ENCODE data around the gene CAB39. TPM values are rescaled to one million over a fixed set of nuclear protein-coding genes. Genes with fewer than 3 reads are reported as not detected.

CAB39 gene
- total and polyA plus RNA-seq, 2 of the 8 experiments (the other 6 are each of a cell fraction or from before 2014, with no cell fraction given) = 16.4 to 50.5 TPM

- Histone ChIP-seq H3K18ac (ENCODE audit: extremely low read depth, low read length) (no peak overlapping the region), H3K79me1 (ENCODE audit: low read depth, low read length) (no peaks in the 10 kb centered on the region; the same call in 1 of the 2 replicates), H2AK5ac (ENCODE audit: low read depth, low read length) (0 out of 2 replicates have a peak overlapping the region, but pooled peaks have one; percentile 8), H4K91ac (replicated peaks; ENCODE audit: insufficient read length, low read length) (no peak overlapping the region), H2BK120ac (replicated peaks; ENCODE audit: low read depth, low read length) (no peak overlapping the region), H3K23me2 (ENCODE audit: low read depth, low read length) (no peaks in the 10 kb centered on the region), H3K9ac (replicated peaks in 1 of 4; ENCODE audit: extremely low read depth in 1 of 4, low read depth in 3 of 4, low read length in 3 of 4) (no peak overlapping the region), H4K20me1 (replicated peaks in 1 of 2; ENCODE audit: control insufficient read depth in 1 of 2, insufficient read depth in 2 of 2, low read length in 2 of 2) (no peaks in the 10 kb centered on the region), H4K5ac (ENCODE audit: insufficient read length, low read depth, low read length) (no peak overlapping the region), H3K14ac (ENCODE audit: insufficient read length) (no peak overlapping the region), H3K9me3 (ENCODE audit: insufficient read depth in 2 of 2, low read depth in 1 of 2, low read length in 1 of 2) (peaks cover 0 to 5% of the 10 kb centered on the region in 2 experiments; a peak in 1 of 4 replicates), H2AFZ (ENCODE audit: low read length) (no peak overlapping the region), H4K8ac (ENCODE audit: extremely low read depth, insufficient read depth, low read length) (no peak overlapping the region), H2BK15ac (ENCODE audit: low read length) (no peak overlapping the region), H3K4me2 (ENCODE audit: insufficient read depth in 1 of 2, low read depth in 2 of 2, low read length in 2 of 2) (no peak overlapping the region), H3K36me3 (ENCODE audit: control insufficient read depth in 2 of 4, insufficient read depth in 4 of 4, low read length in 3 of 4) (no peaks in the 10 kb centered on the region), H2BK12ac (ENCODE audit: low read depth, low read length) (no peak overlapping the region), H3K4me3 (ENCODE audit: extremely low read depth in 1 of 4, insufficient read depth in 2 of 4, low read depth in 3 of 4, low read length in 4 of 4) (no peak overlapping the region), H3K27ac (ENCODE audit: low read depth, low read length) (no peak overlapping the region), H3K27me3 (replicated peaks in 1 of 4; ENCODE audit: control insufficient read depth in 3 of 4, extremely low read depth in 1 of 4, insufficient read depth in 3 of 4, low read length in 3 of 4) (no peaks in the 10 kb centered on the region), H3K79me2 (ENCODE audit: control insufficient read depth in 1 of 2, insufficient read depth in 2 of 2, low read length in 2 of 2) (no peaks in the 10 kb centered on the region), H3K56ac (replicated peaks; ENCODE audit: insufficient read length, low read depth, low read length) (no peak overlapping the region), H3K23ac (ENCODE audit: insufficient read length) (no peak overlapping the region), H3K4ac (replicated peaks; ENCODE audit: insufficient read length, low read depth, low read length) (no peak overlapping the region), H2BK5ac (ENCODE audit: low read depth, low read length) (no peak overlapping the region), H2BK20ac (ENCODE audit: low read length) (0 out of 2 replicates have a peak overlapping the region, but pooled peaks have one; percentile 7), H3K4me1 (replicated peaks in 1 of 4; ENCODE audit: control insufficient read depth in 3 of 4, insufficient read depth in 4 of 4, low read length in 3 of 4) (no peaks in the 10 kb centered on the region)
- FAIRE-seq (no peak), DNase-seq (ENCODE audit: low read depth in 1 of 2, low spot score in 2 of 2) (no peak)
- WGBS, 2 experiments (ENCODE audit: extremely low coverage in 1 of 2, insufficient coverage in 1 of 2, insufficient read length in 1 of 2, insufficient replicate concordance in 2 of 2, low coverage in 1 of 2, low lambda C conversion rate in 2 of 2, missing lambda C conversion rate in 1 of 2) = 88% methylated on average over 3 of the region's 3 CpGs; no CpG with 5 or more reads in 1 of the 2 experiments
- POLR2A ChIA-PET (ENCODE audit: partially characterized antibody) = no interaction called here
- TF ChIP-seq CBX5 (IDR thresholded peaks at IDR 0.05; ENCODE audit: low read depth, low read length) (no peak), USF2 (IDR thresholded peaks at IDR 0.05; ENCODE audit: low read length) (no peak), POLR2AphosphoS5 (IDR thresholded peaks at IDR 0.05; ENCODE audit: low read depth, low read length) (no peak), CTBP2 (IDR thresholded peaks at IDR 0.05; ENCODE audit: borderline replicate concordance, insufficient read depth, insufficient read length, low read length) (no peak), RNF2 (IDR thresholded peaks at IDR 0.05; ENCODE audit: borderline replicate concordance, low read depth, low read length, missing control alignments, poor library complexity, severe bottlenecking) (no peak), HDAC6 (IDR thresholded peaks at IDR 0.05; ENCODE audit: low read depth, low read length) (no peak), MAFK (IDR thresholded peaks at IDR 0.05; ENCODE audit: low read depth, low read length) (no peak)
- CTCF ChIA-PET (ENCODE audit: partially characterized antibody) = interaction anchor here (0.6 to 2.0 kb wide), 2 partner anchors 79 to 335 kb away, joined by 3 to 6 read pairs; no protein-coding TSS in a partner anchor
Measured at GRCh38 chr2:230682546-230682945, 30.1 kb upstream of the CAB39 start.

All from H1 (cell line).